Fibroblast of mammary gland (primary cell): ENCODE data around the gene P3R3URF.
A peak's percentile ranks its signal among the peaks of the same experiment; 100 is the strongest.

ENCODE experiments used
- DNase-seq: peaks from one replicate; pipeline ENCODE4 v3.0.0-alpha.2; 2010; ENCODE audit warnings: low read depth
- H3K4me3 ChIP-seq: 2 replicates; pipeline ENCODE4 v1.5.1; 2011; ENCODE audit warnings: low read depth, mild to moderate bottlenecking, low read length, moderate library complexity; ENCODE audit not compliant: control insufficient read depth
- TF ChIP-seq, protein P1 (sequence below): conservative IDR thresholded peaks from 2 replicates; pipeline ENCODE4 v1.5.1; 2011; ENCODE audit warnings: low read depth, low read length, inconsistent platforms; ENCODE audit not compliant: control insufficient read depth, insufficient read depth

The P3R3URF gene

GRCh38 chr1:46168477-46168876, 7.8 kb downstream of the P3R3URF start:
- TF ChIP-seq, protein P1, sequence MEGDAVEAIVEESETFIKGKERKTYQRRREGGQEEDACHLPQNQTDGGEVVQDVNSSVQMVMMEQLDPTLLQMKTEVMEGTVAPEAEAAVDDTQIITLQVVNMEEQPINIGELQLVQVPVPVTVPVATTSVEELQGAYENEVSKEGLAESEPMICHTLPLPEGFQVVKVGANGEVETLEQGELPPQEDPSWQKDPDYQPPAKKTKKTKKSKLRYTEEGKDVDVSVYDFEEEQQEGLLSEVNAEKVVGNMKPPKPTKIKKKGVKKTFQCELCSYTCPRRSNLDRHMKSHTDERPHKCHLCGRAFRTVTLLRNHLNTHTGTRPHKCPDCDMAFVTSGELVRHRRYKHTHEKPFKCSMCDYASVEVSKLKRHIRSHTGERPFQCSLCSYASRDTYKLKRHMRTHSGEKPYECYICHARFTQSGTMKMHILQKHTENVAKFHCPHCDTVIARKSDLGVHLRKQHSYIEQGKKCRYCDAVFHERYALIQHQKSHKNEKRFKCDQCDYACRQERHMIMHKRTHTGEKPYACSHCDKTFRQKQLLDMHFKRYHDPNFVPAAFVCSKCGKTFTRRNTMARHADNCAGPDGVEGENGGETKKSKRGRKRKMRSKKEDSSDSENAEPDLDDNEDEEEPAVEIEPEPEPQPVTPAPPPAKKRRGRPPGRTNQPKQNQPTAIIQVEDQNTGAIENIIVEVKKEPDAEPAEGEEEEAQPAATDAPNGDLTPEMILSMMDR, result no peak
- no peak overlapping the region for H3K4me3 ChIP-seq
- no peak for DNase-seq

DNA sequence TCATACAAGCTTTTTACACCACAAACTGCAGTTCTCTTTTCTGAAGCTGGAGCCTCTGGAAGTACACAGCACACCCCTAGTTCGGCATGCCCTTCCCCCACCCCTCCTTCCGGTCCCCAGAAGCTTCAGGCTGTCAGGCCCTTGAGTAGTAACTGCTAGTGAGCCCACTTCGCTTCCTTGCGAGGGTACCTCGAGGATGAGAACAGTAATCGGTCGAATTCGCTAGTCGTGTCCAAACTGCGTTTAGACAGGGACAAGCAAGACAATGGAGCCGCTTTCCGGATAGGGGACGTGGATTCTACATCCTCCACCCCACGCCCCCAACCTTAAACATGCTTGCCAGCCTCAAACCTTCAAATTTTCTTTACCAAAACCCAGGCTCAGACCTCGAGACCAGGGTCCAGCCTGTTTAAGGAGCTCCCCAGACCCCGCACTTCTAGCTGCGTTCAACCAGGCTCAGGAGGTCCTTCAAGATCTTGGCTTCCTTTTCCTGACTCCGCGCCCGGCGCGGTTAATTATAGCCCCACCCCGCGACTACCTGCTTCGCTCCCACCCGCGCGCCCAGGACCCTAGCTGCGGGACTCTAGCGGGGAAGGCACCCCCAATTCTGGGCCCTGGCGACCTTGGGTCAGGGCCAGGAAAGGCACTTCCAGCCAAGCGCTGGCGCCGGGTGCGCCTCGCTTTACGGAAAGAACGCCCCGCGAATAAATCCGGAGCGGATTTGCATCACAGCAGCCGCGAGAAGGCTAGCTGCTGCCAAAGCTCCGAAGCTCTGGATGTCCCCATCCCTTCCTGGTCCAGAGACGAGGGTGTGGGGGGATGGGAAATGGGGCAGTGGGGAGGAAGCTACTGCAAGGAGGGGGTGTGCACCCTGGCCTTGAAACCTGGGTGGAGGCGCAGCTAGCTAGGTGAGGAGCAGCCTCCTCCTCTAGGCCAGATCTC, 9.5 kb downstream of the P3R3URF start:
- TF ChIP-seq, protein P1, result no peak
- H3K4me3 ChIP-seq, result peak overlapping the region; percentile 28
- DNase-seq, result no peak

DNA sequence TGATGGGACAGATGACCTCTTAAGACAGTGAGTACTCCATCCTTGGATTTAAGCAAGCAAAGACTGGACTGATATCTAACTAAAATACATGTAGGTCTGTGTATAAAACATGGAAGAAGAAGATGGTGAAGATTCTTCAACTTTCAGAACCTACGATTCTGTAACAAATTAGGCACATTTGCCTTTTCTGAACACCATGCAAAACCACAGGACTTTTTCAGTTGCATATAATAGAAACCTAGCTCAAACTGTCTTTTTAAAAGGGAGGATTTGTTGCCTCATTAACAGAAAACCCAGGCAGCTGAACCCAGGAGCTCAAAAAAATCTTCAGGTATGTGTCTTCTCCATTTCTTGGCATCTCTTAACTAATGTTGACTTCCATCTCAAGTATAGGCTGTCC, 16.1 kb downstream of the P3R3URF start:
- DNase-seq, result no peak
- no peak overlapping the region for H3K4me3 ChIP-seq
- TF ChIP-seq, protein P1, result no peak

GRCh38 chr1:46159516-46159915, 16.8 kb downstream of the P3R3URF start:
- no peak overlapping the region for H3K4me3 ChIP-seq
- TF ChIP-seq, protein P1, result no peak
- DNase-seq, result no peak

GRCh38 chr1:46158312-46159281, 17.7 kb downstream of the P3R3URF start:
- DNase-seq, result no peak
- TF ChIP-seq, protein P1, result no peak
- no peak overlapping the region for H3K4me3 ChIP-seq

GRCh38 chr1:46157916-46158311, 18.4 kb downstream of the P3R3URF start:
- TF ChIP-seq, protein P1, result no peak
- no peak for DNase-seq
- H3K4me3 ChIP-seq, result no peak overlapping the region
